ENCODE measurements around the gene APBB3. TPM values are rescaled to one million over a fixed set of nuclear protein-coding genes. Genes with fewer than 3 reads are reported as not detected.
A peak's percentile ranks its signal among the peaks of the same experiment; 100 is the strongest.

The APBB3 gene
- total and polyA plus RNA-seq, 9 of the 15 experiments (the other 6 are each of a cell fraction or from before 2014, with no cell fraction given): 0.17 to 24.3 (median 9.5) TPM

GRCh38 chr5:140564196-140565023, at the start of gene APBB3, which contains the start of gene SLC35A4 (continued):
- TF ChIP-seq, protein P1, sequence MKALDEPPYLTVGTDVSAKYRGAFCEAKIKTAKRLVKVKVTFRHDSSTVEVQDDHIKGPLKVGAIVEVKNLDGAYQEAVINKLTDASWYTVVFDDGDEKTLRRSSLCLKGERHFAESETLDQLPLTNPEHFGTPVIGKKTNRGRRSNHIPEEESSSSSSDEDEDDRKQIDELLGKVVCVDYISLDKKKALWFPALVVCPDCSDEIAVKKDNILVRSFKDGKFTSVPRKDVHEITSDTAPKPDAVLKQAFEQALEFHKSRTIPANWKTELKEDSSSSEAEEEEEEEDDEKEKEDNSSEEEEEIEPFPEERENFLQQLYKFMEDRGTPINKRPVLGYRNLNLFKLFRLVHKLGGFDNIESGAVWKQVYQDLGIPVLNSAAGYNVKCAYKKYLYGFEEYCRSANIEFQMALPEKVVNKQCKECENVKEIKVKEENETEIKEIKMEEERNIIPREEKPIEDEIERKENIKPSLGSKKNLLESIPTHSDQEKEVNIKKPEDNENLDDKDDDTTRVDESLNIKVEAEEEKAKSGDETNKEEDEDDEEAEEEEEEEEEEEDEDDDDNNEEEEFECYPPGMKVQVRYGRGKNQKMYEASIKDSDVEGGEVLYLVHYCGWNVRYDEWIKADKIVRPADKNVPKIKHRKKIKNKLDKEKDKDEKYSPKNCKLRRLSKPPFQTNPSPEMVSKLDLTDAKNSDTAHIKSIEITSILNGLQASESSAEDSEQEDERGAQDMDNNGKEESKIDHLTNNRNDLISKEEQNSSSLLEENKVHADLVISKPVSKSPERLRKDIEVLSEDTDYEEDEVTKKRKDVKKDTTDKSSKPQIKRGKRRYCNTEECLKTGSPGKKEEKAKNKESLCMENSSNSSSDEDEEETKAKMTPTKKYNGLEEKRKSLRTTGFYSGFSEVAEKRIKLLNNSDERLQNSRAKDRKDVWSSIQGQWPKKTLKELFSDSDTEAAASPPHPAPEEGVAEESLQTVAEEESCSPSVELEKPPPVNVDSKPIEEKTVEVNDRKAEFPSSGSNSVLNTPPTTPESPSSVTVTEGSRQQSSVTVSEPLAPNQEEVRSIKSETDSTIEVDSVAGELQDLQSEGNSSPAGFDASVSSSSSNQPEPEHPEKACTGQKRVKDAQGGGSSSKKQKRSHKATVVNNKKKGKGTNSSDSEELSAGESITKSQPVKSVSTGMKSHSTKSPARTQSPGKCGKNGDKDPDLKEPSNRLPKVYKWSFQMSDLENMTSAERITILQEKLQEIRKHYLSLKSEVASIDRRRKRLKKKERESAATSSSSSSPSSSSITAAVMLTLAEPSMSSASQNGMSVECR (CRISPR knock-in tag; IDR thresholded peaks at IDR 0.05): peak; percentile 96
- TF ChIP-seq IRF2 (CRISPR knock-in tag; IDR thresholded peaks at IDR 0.05) (no peak), L3MBTL2 (IDR thresholded peaks at IDR 0.05) (peak; percentile 100), CTBP1 (IDR thresholded peaks at IDR 0.05; ENCODE audit: borderline replicate concordance) (peak; percentile 86), NBN (IDR thresholded peaks at IDR 0.05; ENCODE audit: low read depth) (peak; percentile 85), TBP (optimal IDR thresholded peaks at IDR 0.05; ENCODE audit: low read depth, low read length) (peak; percentile 81), SRF (CRISPR knock-in tag; IDR thresholded peaks at IDR 0.05) (peak in 1 of 2 experiments; percentile 90; a peak in 2 of 4 replicates), SPI1 (IDR thresholded peaks at IDR 0.05; ENCODE audit: borderline replicate concordance, low read depth, low read length) (no peak), LARP7 (IDR thresholded peaks at IDR 0.05) (no peak), KLF16 (IDR thresholded peaks at IDR 0.05) (no peak), FOXK2 (conservative IDR thresholded peaks at IDR 0.05 in 1 of 2, IDR thresholded peaks at IDR 0.05 in 1 of 2; ENCODE audit: low read depth in 2 of 2) (peak; percentile 71 to 83; a peak in 3 of 4 replicates), ZNF695 (CRISPR knock-in tag; IDR thresholded peaks at IDR 0.05) (no peak), ZFPM2 (CRISPR knock-in tag; IDR thresholded peaks at IDR 0.05) (no peak), CBFA2T3 (IDR thresholded peaks at IDR 0.05) (no peak)
- TF ChIP-seq, protein P2, sequence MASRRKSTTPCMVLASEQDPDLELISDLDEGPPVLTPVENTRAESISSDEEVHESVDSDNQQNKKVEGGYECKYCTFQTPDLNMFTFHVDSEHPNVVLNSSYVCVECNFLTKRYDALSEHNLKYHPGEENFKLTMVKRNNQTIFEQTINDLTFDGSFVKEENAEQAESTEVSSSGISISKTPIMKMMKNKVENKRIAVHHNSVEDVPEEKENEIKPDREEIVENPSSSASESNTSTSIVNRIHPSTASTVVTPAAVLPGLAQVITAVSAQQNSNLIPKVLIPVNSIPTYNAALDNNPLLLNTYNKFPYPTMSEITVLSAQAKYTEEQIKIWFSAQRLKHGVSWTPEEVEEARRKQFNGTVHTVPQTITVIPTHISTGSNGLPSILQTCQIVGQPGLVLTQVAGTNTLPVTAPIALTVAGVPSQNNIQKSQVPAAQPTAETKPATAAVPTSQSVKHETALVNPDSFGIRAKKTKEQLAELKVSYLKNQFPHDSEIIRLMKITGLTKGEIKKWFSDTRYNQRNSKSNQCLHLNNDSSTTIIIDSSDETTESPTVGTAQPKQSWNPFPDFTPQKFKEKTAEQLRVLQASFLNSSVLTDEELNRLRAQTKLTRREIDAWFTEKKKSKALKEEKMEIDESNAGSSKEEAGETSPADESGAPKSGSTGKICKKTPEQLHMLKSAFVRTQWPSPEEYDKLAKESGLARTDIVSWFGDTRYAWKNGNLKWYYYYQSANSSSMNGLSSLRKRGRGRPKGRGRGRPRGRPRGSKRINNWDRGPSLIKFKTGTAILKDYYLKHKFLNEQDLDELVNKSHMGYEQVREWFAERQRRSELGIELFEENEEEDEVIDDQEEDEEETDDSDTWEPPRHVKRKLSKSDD (conservative IDR thresholded peaks at IDR 0.05; ENCODE audit: low read length): peak; percentile 12; the same call in 1 of the 2 replicates
- TF ChIP-seq, protein P3, sequence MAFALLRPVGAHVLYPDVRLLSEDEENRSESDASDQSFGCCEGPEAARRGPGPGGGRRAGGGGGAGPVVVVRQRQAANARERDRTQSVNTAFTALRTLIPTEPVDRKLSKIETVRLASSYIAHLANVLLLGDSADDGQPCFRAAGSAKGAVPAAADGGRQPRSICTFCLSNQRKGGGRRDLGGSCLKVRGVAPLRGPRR (CRISPR knock-in tag; IDR thresholded peaks at IDR 0.05): no peak
- TF ChIP-seq, protein P4, sequence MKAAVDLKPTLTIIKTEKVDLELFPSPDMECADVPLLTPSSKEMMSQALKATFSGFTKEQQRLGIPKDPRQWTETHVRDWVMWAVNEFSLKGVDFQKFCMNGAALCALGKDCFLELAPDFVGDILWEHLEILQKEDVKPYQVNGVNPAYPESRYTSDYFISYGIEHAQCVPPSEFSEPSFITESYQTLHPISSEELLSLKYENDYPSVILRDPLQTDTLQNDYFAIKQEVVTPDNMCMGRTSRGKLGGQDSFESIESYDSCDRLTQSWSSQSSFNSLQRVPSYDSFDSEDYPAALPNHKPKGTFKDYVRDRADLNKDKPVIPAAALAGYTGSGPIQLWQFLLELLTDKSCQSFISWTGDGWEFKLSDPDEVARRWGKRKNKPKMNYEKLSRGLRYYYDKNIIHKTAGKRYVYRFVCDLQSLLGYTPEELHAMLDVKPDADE (conservative IDR thresholded peaks at IDR 0.05; ENCODE audit: control insufficient read depth, low read depth, low read length): peak; percentile 64; the same call in 1 of the 2 replicates
- TF ChIP-seq, protein P5, sequence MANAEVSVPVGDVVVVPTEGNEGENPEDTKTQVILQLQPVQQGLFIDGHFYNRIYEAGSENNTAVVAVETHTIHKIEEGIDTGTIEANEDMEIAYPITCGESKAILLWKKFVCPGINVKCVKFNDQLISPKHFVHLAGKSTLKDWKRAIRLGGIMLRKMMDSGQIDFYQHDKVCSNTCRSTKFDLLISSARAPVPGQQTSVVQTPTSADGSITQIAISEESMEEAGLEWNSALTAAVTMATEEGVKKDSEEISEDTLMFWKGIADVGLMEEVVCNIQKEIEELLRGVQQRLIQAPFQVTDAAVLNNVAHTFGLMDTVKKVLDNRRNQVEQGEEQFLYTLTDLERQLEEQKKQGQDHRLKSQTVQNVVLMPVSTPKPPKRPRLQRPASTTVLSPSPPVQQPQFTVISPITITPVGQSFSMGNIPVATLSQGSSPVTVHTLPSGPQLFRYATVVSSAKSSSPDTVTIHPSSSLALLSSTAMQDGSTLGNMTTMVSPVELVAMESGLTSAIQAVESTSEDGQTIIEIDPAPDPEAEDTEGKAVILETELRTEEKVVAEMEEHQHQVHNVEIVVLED (CRISPR knock-in tag; IDR thresholded peaks at IDR 0.05): peak; percentile 97

All from K562 (cell line).